GM03348 (cell line): ENCODE results near the gene CD40LG.
A peak's percentile ranks its signal among the peaks of the same experiment; 100 is the strongest.

Source experiments
- DNase-seq: peaks from one replicate; pipeline ENCODE4 v3.0.0; 2012; ENCODE audit warnings: low spot score

CD40LG gene

GRCh38 chrX:136650811-136651210, 2.9 kb downstream of the CD40LG start:
- no peak for DNase-seq

- no peak for DNase-seq
Observed at GRCh38 chrX:136652822-136653723, 5.1 kb downstream of the CD40LG start.

GRCh38 chrX:136656361-136656964, 8.5 kb downstream of the CD40LG start:
- no peak for DNase-seq

GRCh38 chrX:136658151-136658550, 10.2 kb downstream of the CD40LG start:
- no peak for DNase-seq

GRCh38 chrX:136659174-136659573, 11.2 kb downstream of the CD40LG start:
- no peak for DNase-seq

GRCh38 chrX:136660896-136661295, 12.9 kb downstream of the CD40LG start:
- no peak for DNase-seq

GRCh38 chrX:136662104-136662503, 14.1 kb downstream of the CD40LG start:
- DNase-seq = no peak

GRCh38 chrX:136662976-136663375, 15.0 kb downstream of the CD40LG start:
- no peak for DNase-seq

- no peak for DNase-seq
Observed at GRCh38 chrX:136665258-136665900, 17.4 kb downstream of the CD40LG start.

- no peak for DNase-seq
Observed at GRCh38 chrX:136666088-136666487, 18.1 kb downstream of the CD40LG start.

- no peak for DNase-seq
Observed at GRCh38 chrX:136667446-136668168, 19.6 kb downstream of the CD40LG start.

- DNase-seq = no peak
Observed at GRCh38 chrX:136671006-136671610, 23.1 kb downstream of the CD40LG start.

- DNase-seq = no peak
Observed at GRCh38 chrX:136674270-136674985, 26.5 kb downstream of the CD40LG start.

GRCh38 chrX:136679531-136679930, 31.6 kb downstream of the CD40LG start:
- no peak for DNase-seq

- no peak for DNase-seq
Observed at GRCh38 chrX:136684120-136684519, 36.2 kb downstream of the CD40LG start.

- no peak for DNase-seq
Observed at GRCh38 chrX:136687457-136687856, 39.5 kb downstream of the CD40LG start.

- DNase-seq = no peak
Observed at GRCh38 chrX:136689436-136689835, 41.5 kb downstream of the CD40LG start.

- no peak for DNase-seq
Observed at GRCh38 chrX:136691028-136691809, 43.3 kb downstream of the CD40LG start.

GRCh38 chrX:136692271-136692670, 44.3 kb downstream of the CD40LG start:
- no peak for DNase-seq

GRCh38 chrX:136694431-136695087, 46.6 kb downstream of the CD40LG start:
- peak; percentile 53 for DNase-seq
